ENCODE measurements around the gene ELAVL4.

- TF ChIP-seq, protein P1, sequence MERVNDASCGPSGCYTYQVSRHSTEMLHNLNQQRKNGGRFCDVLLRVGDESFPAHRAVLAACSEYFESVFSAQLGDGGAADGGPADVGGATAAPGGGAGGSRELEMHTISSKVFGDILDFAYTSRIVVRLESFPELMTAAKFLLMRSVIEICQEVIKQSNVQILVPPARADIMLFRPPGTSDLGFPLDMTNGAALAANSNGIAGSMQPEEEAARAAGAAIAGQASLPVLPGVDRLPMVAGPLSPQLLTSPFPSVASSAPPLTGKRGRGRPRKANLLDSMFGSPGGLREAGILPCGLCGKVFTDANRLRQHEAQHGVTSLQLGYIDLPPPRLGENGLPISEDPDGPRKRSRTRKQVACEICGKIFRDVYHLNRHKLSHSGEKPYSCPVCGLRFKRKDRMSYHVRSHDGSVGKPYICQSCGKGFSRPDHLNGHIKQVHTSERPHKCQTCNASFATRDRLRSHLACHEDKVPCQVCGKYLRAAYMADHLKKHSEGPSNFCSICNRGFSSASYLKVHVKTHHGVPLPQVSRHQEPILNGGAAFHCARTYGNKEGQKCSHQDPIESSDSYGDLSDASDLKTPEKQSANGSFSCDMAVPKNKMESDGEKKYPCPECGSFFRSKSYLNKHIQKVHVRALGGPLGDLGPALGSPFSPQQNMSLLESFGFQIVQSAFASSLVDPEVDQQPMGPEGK (CRISPR knock-in tag; IDR thresholded peaks at IDR 0.05; ENCODE audit: borderline replicate concordance), result no peak
- TF ChIP-seq ISL1 (CRISPR knock-in tag; IDR thresholded peaks at IDR 0.05) (no peak), TCF4 (CRISPR knock-in tag; IDR thresholded peaks at IDR 0.05; ENCODE audit: borderline replicate concordance) (no peak), GLIS3 (CRISPR knock-in tag; IDR thresholded peaks at IDR 0.05) (no peak), ZC3H10 (CRISPR knock-in tag; IDR thresholded peaks at IDR 0.05) (no peak)
Measured at GRCh38 chr1:50228871-50229384, 120.2 kb downstream of the ELAVL4 start.

Data from SK-N-SH treated with all-trans-retinoic acid at 6 μM for 48 hours (cell line).